ENCODE data around the gene ZFAND2A. TPM values are rescaled to one million over a fixed set of nuclear protein-coding genes. Genes with fewer than 3 reads are reported as not detected.

The ZFAND2A gene
- total and polyA plus RNA-seq, 2 of the 8 experiments (the other 6 are each of a cell fraction or from before 2014, with no cell fraction given) = 16.6 to 20.3 TPM

DNA sequence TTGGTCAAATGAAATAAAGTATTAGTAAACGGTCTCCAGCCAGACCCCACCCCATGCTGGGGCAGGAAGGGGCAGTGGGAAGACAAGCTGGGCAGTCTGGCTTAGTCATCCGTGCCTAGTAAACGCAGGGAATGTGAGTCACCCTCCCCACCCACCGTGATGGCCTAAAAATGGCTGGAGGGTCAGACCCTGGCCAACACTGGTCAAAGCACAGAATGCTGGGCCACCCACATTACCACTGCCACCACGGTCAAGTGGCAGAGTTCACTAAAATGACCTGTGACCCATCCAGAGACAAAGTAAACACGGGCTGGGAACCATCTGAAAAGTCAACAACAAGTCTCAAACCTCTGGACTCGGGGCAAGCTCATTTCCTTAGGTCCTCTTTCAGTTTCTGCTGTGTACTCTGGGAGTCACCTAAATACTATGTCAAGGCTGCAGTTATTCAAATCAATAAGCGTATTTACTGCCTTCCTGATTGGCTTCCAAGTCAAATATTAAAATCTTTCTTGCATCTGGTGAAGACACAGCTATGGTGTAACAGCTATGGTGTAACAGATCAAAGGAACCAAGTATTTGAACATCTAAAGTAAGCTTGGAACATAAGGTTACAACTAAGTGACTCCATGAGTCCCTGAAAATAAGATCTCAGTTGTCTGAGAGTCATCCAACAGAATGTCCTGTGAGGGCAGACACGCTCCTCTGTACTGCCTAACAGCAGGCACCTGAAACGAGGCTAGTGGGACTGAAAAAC is 3.0 kb downstream of the ZFAND2A start:
- H3K27ac ChIP-seq (ENCODE audit: low read depth, low read length) = no peak overlapping the region
- H3K27me3 ChIP-seq (replicated peaks in 1 of 4; ENCODE audit: control insufficient read depth in 3 of 4, extremely low read depth in 1 of 4, insufficient read depth in 3 of 4, low read length in 3 of 4) = no peaks in the 10 kb centered on the region
- peaks cover 3 to 9% of the 10 kb centered on the region in 2 experiments for H4K20me1 ChIP-seq (replicated peaks in 1 of 2; ENCODE audit: control insufficient read depth in 1 of 2, insufficient read depth in 2 of 2, low read length in 2 of 2)
- no peak overlapping the region for H3K9ac ChIP-seq (replicated peaks in 1 of 4; ENCODE audit: extremely low read depth in 1 of 4, low read depth in 3 of 4, low read length in 3 of 4)
- FAIRE-seq (no peak), DNase-seq (ENCODE audit: low read depth in 1 of 2, low spot score in 2 of 2) (no peak)
- ChIA-PET POLR2A (ENCODE audit: partially characterized antibody) (interaction anchor here (0.9 to 1.3 kb wide), 2 partner anchors 14 to 23 kb away, joined by 3 read pairs; no protein-coding TSS in a partner anchor), CTCF (ENCODE audit: partially characterized antibody) (interaction anchor here (0.9 to 3.1 kb wide), 8 partner anchors 13 to 164 kb away, joined by 3 to 11 read pairs (median 4); no protein-coding TSS in a partner anchor)
- H3K4ac ChIP-seq (replicated peaks; ENCODE audit: insufficient read length, low read depth, low read length) = no peak overlapping the region
- no peak overlapping the region for H2BK120ac ChIP-seq (replicated peaks; ENCODE audit: low read depth, low read length)
- H2AK5ac ChIP-seq (ENCODE audit: low read depth, low read length) = no peak overlapping the region
- no peak overlapping the region for H4K5ac ChIP-seq (ENCODE audit: insufficient read length, low read depth, low read length)
- no peak overlapping the region for H4K8ac ChIP-seq (ENCODE audit: extremely low read depth, insufficient read depth, low read length)
- peaks cover 0 to 2% (median 0%) of the 10 kb centered on the region in 4 experiments; a peak in 3 of 7 replicates for H3K4me1 ChIP-seq (replicated peaks in 1 of 4; ENCODE audit: control insufficient read depth in 3 of 4, insufficient read depth in 4 of 4, low read length in 3 of 4)
- no peak overlapping the region for H2BK20ac ChIP-seq (ENCODE audit: low read length)
- 90% methylated on average over 9 of the region's 10 CpGs; no CpG with 5 or more reads in 1 of the 2 experiments for WGBS, 2 experiments (ENCODE audit: extremely low coverage in 1 of 2, insufficient coverage in 1 of 2, insufficient read length in 1 of 2, insufficient replicate concordance in 2 of 2, low coverage in 1 of 2, low lambda C conversion rate in 2 of 2, missing lambda C conversion rate in 1 of 2)
- TF ChIP-seq, protein P1, sequence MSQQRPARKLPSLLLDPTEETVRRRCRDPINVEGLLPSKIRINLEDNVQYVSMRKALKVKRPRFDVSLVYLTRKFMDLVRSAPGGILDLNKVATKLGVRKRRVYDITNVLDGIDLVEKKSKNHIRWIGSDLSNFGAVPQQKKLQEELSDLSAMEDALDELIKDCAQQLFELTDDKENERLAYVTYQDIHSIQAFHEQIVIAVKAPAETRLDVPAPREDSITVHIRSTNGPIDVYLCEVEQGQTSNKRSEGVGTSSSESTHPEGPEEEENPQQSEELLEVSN (IDR thresholded peaks at IDR 0.05) = no peak
- TF ChIP-seq YY1 (IDR thresholded peaks at IDR 0.05; ENCODE audit: low read depth, low read length) = no peak
- no peak for TF ChIP-seq SUZ12 (IDR thresholded peaks at IDR 0.05; ENCODE audit: low read length)
- no peak overlapping the region for H2AFZ ChIP-seq (ENCODE audit: low read length)
- H3K9me3 ChIP-seq (ENCODE audit: insufficient read depth in 2 of 2, low read depth in 1 of 2, low read length in 1 of 2) = no peaks in the 10 kb centered on the region
- H4K91ac ChIP-seq (replicated peaks; ENCODE audit: insufficient read length, low read length) = no peak overlapping the region
- H2BK15ac ChIP-seq (ENCODE audit: low read length) = no peak overlapping the region
- no peak overlapping the region for H2BK12ac ChIP-seq (ENCODE audit: low read depth, low read length)
- H3K79me1 ChIP-seq (ENCODE audit: low read depth, low read length) = peaks cover 10% of the 10 kb centered on the region
- no peak overlapping the region for H3K14ac ChIP-seq (ENCODE audit: insufficient read length)
- H3K79me2 ChIP-seq (ENCODE audit: control insufficient read depth in 1 of 2, insufficient read depth in 2 of 2, low read length in 2 of 2) = peaks cover 8 to 16% of the 10 kb centered on the region in 2 experiments; a peak in 3 of 4 replicates
- H3K4me2 ChIP-seq (ENCODE audit: insufficient read depth in 1 of 2, low read depth in 2 of 2, low read length in 2 of 2) = no peak overlapping the region
- no peak overlapping the region for H3K23ac ChIP-seq (ENCODE audit: insufficient read length)
- no peak overlapping the region for H2BK5ac ChIP-seq (ENCODE audit: low read depth, low read length)
- H3K18ac ChIP-seq (ENCODE audit: extremely low read depth, low read length) = no peak overlapping the region
- peaks cover 7% of the 10 kb centered on the region; the same call in 1 of the 2 replicates for H3K23me2 ChIP-seq (ENCODE audit: low read depth, low read length)
- no peak overlapping the region for H3K4me3 ChIP-seq (ENCODE audit: extremely low read depth in 1 of 4, insufficient read depth in 2 of 4, low read depth in 3 of 4, low read length in 4 of 4)
- peaks cover 5 to 20% (median 12%) of the 10 kb centered on the region in 4 experiments; a peak in 6 of 8 replicates for H3K36me3 ChIP-seq (ENCODE audit: control insufficient read depth in 2 of 4, insufficient read depth in 4 of 4, low read length in 3 of 4)
- no peak overlapping the region for H3K56ac ChIP-seq (replicated peaks; ENCODE audit: insufficient read length, low read depth, low read length)
